ENCODE measurements around the gene UBAC1. TPM values are rescaled to one million over a fixed set of nuclear protein-coding genes. Genes with fewer than 3 reads are reported as not detected.

UBAC1 gene
- total and polyA plus RNA-seq, 4 donors, result 16.2 to 115 (median 16.4) TPM

- Histone ChIP-seq H3K4me3 (ENCODE audit: low read depth in 1 of 3, low read length in 3 of 3) (no peak overlapping the region), H3K9me3 (ENCODE audit: control insufficient read depth in 4 of 4, low read length in 3 of 4) (no peaks in the 10 kb centered on the region), H3K9ac (ENCODE audit: low read depth in 1 of 2, low read length in 2 of 2) (no peak overlapping the region), H3K27ac (ENCODE audit: low read depth in 1 of 2, low read length in 2 of 2) (no peak overlapping the region), H3K36me3 (ENCODE audit: control insufficient read depth in 4 of 4, insufficient read depth in 3 of 4, low read depth in 1 of 4, low read length in 3 of 4) (no peaks in the 10 kb centered on the region), H3K4me1 (ENCODE audit: control insufficient read depth in 4 of 4, insufficient read depth in 4 of 4, low read length in 3 of 4) (peaks cover 3 to 15% (median 11%) of the 10 kb centered on the region in 4 donors), H3K27me3 (ENCODE audit: control insufficient read depth in 4 of 4, insufficient read depth in 4 of 4, low read length in 3 of 4) (no peaks in the 10 kb centered on the region)
- WGBS, result 93% methylated on average over 12 of the region's 12 CpGs
- TF ChIP-seq REST (IDR thresholded peaks at IDR 0.05) (no peak), RAD21 (IDR thresholded peaks at IDR 0.05) (no peak), EGR1 (IDR thresholded peaks at IDR 0.05; ENCODE audit: low read depth in 2 of 2) (no peak), MAX (IDR thresholded peaks at IDR 0.05) (no peak), HNF4A (conservative IDR thresholded peaks at IDR 0.05) (no peak), GABPA (IDR thresholded peaks at IDR 0.05 in 1 of 2, conservative IDR thresholded peaks at IDR 0.05 in 1 of 2) (no peak), HNF4G (IDR thresholded peaks at IDR 0.05) (no peak), SP1 (IDR thresholded peaks at IDR 0.05) (no peak), CTCF (IDR thresholded peaks at IDR 0.05; ENCODE audit: low read depth, low read length, missing input control) (no peak)
- DNase-seq (ENCODE audit: low spot score), result no peak
These were observed 58.4 kb downstream of the UBAC1 start for GRCh38 chr9:135902655-135903357.

GRCh38 chr9:135901826-135902225 lies 59.3 kb downstream of the UBAC1 start:
- 95% methylated on average over 2 of the region's 2 CpGs for WGBS
- DNase-seq (ENCODE audit: low spot score), result no peak
- TF ChIP-seq CTCF (IDR thresholded peaks at IDR 0.05; ENCODE audit: low read depth, low read length, missing input control) (no peak), REST (IDR thresholded peaks at IDR 0.05) (no peak), ZBTB33 (IDR thresholded peaks at IDR 0.05) (no peak), HNF4A (conservative IDR thresholded peaks at IDR 0.05) (no peak), GABPA (IDR thresholded peaks at IDR 0.05 in 1 of 2, conservative IDR thresholded peaks at IDR 0.05 in 1 of 2) (no peak), YY1 (IDR thresholded peaks at IDR 0.05) (no peak), FOXA2 (IDR thresholded peaks at IDR 0.05) (no peak), NR2F2 (IDR thresholded peaks at IDR 0.05) (no peak), MAX (IDR thresholded peaks at IDR 0.05) (no peak), SP1 (IDR thresholded peaks at IDR 0.05) (no peak), TAF1 (conservative IDR thresholded peaks at IDR 0.05) (no peak), EGR1 (IDR thresholded peaks at IDR 0.05; ENCODE audit: low read depth in 2 of 2) (no peak), RAD21 (IDR thresholded peaks at IDR 0.05) (no peak), JUND (IDR thresholded peaks at IDR 0.05) (no peak), HNF4G (IDR thresholded peaks at IDR 0.05) (no peak)
- Histone ChIP-seq H3K4me3 (ENCODE audit: low read depth in 1 of 3, low read length in 3 of 3) (no peak overlapping the region), H3K27ac (ENCODE audit: low read depth in 1 of 2, low read length in 2 of 2) (no peak overlapping the region), H3K9ac (ENCODE audit: low read depth in 1 of 2, low read length in 2 of 2) (no peak overlapping the region), H3K4me1 (ENCODE audit: control insufficient read depth in 4 of 4, insufficient read depth in 4 of 4, low read length in 3 of 4) (peaks cover 3 to 15% (median 11%) of the 10 kb centered on the region in 4 donors), H3K9me3 (ENCODE audit: control insufficient read depth in 4 of 4, low read length in 3 of 4) (no peaks in the 10 kb centered on the region), H3K36me3 (ENCODE audit: control insufficient read depth in 4 of 4, insufficient read depth in 3 of 4, low read depth in 1 of 4, low read length in 3 of 4) (no peaks in the 10 kb centered on the region), H3K27me3 (ENCODE audit: control insufficient read depth in 4 of 4, insufficient read depth in 4 of 4, low read length in 3 of 4) (no peaks in the 10 kb centered on the region)

Measured in liver (tissue), 9 donors.